ENCODE data around the gene SPOCD1.

SPOCD1 gene

DNA sequence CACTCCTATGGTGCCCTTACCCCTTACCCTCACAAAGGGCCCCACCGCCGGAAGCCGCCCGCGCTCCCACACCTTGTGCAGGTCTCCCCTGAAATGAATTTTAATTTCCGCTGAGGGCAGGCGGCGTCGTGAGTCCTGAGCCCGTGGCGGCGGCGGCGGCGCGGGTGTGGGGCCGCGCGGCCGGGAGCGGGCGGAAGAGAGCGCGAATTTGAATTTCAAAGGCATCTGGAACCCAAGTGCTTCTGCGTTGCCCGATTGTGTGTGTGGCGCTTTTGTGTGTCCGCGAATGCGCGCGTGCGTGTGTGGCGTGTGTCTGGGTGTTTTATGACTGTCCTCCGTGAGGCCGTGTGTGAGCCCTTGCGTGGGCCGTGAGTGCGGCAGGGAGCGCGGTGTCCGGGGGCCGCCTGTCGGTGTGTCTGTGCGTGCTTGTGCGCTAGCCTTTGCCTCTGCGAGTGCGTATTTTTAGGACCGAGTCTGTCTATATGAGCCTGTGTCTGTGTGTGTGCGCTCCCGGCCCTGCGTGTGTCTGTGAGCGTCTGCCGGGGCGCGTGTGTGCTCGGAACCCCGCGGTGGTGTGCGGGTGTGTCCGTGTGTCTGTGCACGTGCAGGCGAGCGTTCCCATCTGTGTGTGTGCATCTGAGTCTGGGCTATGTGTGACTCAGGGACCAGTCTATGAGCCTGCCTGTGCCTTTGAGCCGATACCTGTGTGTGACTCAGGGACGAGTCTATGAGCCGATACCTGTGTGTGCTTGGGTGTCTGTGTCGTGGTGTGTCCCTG is 43.7 kb downstream of the SPOCD1 start:
- peak in 1 of 2 donors; percentile 36 for DNase-seq (ENCODE audit: low read depth in 2 of 2)

DNA sequence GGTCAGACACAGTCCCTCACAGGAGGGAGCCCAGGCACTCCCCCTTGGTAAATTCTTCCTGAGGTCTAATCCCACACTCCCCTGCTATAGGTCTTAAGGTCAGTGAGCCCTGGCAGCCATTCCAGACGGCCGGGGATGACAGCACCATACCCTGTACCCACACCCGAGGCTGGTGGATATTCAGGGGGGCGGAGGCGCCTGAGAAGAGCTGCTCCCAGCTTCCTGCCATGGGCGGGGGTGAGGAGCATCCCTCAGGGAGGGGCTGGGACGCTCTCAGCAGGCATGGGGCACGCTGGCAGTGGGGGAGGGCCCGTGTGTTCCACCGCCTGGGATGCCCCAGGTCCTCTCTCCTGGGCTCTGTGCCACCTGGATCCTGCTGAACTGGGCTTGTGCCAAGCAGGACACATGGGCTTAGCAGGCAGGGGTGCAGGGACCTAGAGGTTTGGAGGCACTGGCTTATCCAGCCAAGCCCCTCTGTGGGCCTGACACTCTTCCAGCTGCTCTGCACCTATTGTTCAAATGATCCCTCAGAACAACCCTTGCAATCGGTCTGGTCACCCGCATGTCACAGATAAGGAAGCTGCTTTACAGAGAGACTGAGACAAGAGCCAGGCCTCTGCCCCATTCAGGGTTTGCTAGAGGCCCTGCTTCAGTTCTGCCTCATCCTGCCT is 46.0 kb downstream of the SPOCD1 start:
- DNase-seq (ENCODE audit: low read depth in 2 of 2) = no peak

- peak in 1 of 2 donors; percentile 31 for DNase-seq (ENCODE audit: low read depth in 2 of 2)
Observed at GRCh38 chr1:31768939-31769704, 46.7 kb downstream of the SPOCD1 start.

DNA sequence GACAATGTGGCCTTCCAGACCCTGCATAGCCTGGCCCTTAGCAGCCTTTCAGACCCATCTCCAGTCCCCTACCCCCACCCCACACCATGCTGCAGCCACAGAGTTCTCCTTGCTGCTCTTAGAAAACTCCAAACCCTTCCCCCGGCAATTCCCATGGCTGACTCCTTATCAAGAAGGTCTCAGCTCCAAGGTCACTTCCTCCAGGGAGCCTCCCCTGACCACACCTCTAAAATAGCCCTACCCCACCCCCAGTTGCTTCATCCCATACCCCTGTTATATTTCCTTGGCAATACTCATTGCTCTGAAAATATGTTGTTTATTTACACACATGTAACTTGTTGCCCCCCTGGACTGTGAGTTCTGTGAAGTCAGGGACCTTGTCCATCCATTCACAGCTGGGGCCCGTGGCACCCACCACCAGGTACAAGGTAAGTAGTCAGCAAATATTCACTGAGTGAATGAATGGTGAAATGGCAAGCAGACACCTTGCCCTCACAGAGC is 47.4 kb downstream of the SPOCD1 start:
- DNase-seq (ENCODE audit: low read depth in 2 of 2) = no peak

GRCh38 chr1:31767225-31767624 is 48.6 kb downstream of the SPOCD1 start:
- no peak for DNase-seq (ENCODE audit: low read depth in 2 of 2)

GRCh38 chr1:31765516-31765915 is 50.3 kb downstream of the SPOCD1 start:
- no peak for DNase-seq (ENCODE audit: low read depth in 2 of 2)

DNA sequence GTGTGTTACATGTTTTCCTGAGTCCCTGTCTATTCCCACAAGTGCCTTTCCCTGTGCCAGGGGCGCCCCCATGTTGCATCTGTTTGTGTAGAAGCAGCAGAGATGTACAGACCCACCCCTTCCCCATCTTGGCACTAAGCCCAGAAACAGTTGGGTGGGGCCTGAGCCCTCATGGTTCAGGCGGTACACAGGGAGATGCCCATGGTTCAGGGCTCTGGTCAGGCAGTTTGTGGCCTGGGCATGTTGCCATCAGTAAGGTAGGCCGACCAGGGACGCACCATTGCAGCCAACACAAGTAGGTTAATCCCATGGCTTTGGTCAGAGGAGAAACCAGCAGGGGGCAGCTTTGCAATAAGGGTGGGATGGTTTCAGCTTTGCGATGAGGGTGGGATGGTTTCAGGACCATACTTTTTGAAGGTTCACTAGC is 50.8 kb downstream of the SPOCD1 start:
- no peak for DNase-seq (ENCODE audit: low read depth in 2 of 2)

DNA sequence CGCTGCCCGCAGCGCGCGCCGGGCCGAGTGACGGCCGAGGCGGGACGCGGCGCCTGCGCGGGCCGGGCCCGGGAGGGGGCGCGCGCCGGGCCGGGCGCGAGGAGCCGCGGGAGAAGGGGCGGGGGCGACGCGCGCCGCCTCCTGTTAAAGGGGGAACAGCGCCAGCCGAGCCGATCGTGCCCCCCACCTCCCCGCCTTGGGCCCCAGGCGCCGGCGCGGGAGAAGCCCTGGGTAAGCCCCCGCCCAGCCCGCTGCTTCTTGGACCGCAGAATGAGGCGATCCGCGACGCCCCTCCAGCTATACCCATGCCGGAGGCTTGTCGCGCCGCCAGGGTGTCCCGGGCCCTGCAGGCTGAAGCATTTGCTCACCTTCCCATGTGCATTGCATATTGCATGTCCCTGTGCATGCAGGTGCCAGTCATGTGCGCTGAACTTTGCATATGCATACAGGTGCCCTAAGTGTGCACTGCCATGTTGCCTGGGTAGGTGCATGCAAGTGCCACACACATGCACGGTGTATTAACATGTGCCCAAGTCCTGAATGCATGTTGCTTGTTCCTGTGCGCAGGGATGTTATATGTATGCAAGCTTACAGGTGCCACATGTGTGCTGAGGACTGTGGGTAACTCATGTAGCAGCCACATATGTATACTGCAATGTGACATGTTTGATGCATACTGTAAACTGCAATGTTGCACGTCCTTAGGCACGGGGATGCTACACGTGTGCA is 51.3 kb downstream of the SPOCD1 start, which contains the start of gene ADGRB2:
Gene ADGRB2, minus strand, starts transcription at position 29 of the 729 bp plus-strand sequence. CDS start 7,119 bp downstream, outside the sequence.
- no peak for DNase-seq (ENCODE audit: low read depth in 2 of 2)

DNA sequence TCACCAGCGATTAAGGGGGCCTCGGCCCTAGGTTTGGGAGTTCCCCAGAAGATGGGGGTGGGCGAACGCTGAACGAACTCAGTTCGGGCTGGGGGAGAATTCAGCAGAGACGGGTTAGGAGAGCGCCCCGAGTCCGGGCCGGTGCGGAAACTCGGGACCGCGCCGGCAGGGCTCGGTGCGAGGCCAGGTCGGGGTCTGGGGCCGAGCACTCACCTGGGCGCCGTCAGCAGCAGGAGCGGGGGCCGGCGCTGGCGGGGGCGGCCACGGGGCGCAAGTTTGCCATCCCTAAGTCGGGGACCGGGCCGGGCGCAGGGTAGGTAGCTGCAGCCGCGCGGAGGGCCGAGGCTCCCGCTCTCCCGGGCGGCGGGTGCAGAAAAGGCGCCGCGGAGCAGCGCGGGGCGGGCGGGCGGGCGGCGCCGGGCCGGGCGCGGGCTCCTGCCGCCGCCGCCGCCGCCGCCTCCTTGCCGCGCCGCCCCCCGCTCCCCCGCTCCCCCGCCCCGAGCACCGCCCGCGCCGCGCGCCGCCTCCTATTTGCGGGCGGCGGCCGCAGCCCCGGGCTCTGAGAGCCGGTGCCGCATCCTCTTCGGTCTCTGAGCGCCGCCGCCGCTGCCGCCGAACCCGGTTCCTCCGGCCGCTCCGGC is 52.0 kb downstream of the SPOCD1 start:
- DNase-seq (ENCODE audit: low read depth in 2 of 2) = no peak

DNA sequence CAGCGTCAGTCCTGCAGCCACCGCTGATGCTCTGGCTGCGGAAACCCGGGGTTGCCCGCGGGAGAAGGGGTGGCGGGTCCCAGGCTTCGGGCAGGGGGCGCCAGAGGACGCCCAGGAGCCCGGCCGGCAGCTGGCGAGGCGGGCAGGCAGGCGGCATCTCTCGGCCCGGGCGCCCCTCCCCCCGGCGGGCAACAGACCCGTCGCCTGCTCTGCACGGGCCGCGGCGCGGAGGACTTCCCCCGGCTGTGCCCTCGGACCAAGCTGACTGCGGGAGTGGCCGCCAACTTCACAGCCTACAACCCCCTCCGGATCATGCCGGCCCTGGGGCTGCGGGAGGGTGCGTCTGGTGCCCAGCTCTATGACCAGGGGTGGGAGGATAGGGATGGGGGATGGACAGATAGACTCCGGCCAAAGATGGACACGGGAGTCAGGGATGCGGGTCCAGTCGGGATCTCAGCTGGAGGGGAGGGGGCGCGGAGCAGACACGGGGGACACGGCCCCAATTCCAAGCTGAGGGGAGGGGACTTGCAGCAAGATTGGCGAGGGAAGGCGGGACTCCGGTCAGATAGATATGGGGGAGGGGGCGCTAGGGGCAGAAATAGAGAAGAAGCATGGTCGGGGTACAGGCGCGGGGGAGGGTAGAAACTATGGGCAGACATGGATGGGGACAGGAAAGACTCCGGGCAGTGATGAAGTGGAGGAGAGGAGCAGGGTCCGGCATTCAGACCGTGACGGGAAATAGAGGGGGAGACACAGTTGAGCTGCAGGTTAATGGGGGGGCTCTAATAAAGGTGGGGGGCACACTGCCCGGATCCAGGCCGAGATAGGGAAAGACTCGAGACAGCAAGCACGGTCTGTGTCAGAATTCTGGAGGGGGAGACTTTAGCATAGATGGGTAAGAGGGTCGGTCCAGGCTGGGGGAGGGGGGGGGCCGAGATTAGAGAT is 52.8 kb downstream of the SPOCD1 start:
- peak; percentile 63 to 68 for DNase-seq (ENCODE audit: low read depth in 2 of 2)

- DNase-seq (ENCODE audit: low read depth in 2 of 2) = no peak
Observed at GRCh38 chr1:31762323-31762722, 53.5 kb downstream of the SPOCD1 start.

DNA sequence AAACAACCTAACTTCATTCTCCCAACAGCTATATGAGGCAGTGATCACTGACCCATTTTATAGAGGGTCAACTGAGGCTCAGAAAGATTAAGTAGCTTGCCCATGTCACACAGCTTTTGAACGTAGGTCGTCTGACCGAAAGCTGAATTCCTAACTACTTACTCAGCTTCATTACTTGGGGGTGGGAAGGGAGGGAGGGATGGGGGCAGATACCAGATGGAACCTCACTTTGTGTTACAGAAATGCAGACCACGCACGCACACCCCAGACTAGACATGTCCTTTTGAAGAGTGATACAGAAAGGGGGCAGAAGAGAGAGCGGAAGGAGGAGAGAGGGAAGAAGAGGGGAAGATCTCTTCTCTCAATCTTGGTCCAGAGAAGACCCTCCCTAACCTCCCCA is 53.9 kb downstream of the SPOCD1 start:
- DNase-seq (ENCODE audit: low read depth in 2 of 2) = no peak

DNA sequence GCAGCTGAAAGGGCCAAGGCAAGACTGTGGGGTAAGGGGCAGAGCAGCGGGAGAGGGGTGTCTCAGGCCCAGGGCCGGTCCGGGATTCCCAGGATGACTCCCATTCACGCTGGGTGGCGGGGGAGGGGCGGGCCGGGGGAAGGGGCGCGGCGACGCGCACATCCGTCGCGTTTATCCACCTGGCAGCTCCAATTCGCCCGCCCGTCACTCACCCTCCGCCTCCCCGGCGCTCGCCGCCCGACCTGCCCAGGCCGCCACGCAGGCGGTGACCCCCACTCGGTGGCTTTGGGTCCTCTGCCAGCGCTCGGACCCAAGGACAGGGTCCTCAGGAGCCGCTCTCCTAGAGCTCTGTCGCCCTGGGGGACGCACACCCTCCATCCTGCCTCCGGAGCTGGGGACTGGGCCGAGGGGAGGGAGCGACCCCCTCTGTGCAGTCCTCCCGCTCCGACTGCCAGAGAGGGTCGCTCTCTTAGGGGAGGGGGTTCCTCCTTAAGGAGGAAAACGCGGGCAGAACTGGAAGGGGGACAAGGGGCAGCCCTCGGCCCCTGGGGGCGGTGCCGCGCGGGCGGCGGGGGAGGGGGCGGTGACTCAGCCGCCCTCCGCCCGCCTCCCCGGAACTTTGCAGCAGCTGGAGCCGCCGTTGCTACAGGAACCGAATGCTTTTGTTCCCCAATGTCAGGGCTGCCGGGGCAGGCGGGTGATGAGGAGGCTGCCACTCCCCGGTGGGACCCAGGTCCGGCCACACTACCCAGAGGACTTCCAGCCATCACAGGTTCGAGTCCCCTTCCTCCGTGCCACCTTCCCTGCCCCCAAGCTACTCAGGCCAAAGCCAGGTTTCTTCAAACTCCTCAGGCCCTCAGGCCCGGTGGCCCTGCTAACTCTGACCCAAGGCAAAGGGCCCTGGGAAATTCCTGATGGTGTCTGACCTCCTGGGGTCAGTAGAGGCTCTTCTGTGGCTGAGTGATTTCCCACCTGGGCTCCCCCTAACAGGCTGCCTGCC is 55.1 kb downstream of the SPOCD1 start:
- peak in 1 of 2 donors; percentile 38 for DNase-seq (ENCODE audit: low read depth in 2 of 2)

DNA sequence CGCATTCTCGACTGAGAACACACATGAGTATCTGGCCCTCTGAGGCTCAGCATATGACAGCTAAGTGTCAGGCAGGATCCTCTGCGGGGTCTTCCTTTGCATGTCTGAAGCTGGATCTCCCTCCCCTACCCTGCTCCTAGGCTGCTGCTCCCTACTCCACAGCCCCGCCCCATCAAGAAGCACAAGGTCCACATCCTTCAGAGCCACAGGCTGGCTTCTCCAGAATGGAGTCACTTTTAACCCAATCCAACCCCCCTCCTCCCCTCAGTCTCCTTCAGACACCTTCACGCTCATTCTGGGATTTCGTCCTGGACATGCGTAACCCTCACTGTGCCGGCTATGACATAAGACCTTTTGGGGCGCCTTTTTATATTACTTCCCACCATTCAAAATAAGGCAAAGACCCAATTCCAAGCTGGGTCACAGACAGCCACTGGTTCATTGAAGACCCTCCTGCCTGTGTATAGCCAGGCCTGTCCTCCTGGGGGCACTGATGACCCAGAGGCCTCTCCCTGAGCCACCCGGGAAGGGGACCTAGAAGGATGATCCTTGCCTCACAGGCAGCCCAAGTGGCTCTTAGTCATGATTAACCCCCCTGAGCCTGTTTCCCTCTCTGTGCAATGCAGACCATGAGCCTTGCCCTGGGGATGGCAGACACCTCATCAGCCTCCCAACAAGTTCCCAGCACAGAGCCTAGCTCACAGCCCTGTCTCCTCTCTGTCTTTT is 56.4 kb downstream of the SPOCD1 start:
- no peak for DNase-seq (ENCODE audit: low read depth in 2 of 2)

DNA sequence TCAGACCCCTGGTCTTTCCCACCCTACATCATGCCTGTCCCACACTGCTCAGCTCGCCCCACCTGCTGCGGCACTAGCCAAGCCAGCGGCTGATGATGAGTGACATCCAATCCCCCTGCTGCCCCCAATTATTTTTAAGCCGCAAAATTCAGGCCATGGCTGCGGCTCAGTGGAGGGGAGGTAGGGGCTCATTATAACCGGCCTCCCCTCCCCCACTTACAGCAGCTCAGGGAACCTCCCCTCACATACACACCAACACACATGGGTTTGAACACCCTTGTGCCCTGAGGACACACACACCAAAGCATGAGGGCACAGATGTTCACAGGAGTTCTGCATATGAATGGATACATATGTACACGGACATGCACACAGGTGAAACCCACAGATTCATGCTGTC is 57.0 kb downstream of the SPOCD1 start:
- DNase-seq (ENCODE audit: low read depth in 2 of 2) = no peak

GRCh38 chr1:31757989-31758388 is 57.8 kb downstream of the SPOCD1 start:
- no peak for DNase-seq (ENCODE audit: low read depth in 2 of 2)

DNA sequence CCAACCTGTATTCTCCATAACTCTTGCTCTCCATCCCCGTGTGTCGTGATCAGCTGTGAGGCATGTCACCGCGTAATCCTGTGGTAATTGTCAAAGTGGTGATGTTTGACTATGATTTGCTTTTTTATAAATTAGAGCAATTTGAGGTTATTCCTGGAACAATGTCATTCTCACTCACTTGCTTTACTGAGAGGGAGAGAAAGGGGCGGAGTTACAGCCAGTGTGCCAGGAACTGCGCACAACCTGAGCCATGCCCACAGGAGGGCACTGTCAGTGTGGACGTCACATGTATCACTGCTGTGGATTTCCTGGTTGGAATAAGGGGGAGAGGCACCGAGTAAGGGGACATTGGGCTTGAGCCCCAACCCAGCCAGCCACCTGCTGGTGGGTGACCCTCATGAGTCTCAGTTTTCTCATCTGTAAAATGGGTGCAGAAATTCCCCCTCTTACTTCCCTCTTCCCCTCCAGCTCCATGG is 58.6 kb downstream of the SPOCD1 start:
- no peak for DNase-seq (ENCODE audit: low read depth in 2 of 2)

- DNase-seq (ENCODE audit: low read depth in 2 of 2) = no peak
Observed at GRCh38 chr1:31756578-31756977, 59.2 kb downstream of the SPOCD1 start.
